A549 (cell line): ENCODE measurements around the gene ZNF853.

Experiments
- BHLHE40 ChIP-seq: IDR thresholded peaks from 2 replicates; pipeline ENCODE4 v1.6.1; 2012; ENCODE audit warnings: low read depth, low read length, inconsistent platforms
- CHD4 ChIP-seq: fragments of 200-600 bp; sonication (generic); IDR thresholded peaks from 2 replicates; pipeline ENCODE4 v1.6.1; 2016; ENCODE audit warnings: antibody characterized with exemption, mild to moderate bottlenecking, borderline replicate concordance
- EHMT2 ChIP-seq: fragments of 200-600 bp; sonication (generic); IDR thresholded peaks from 2 replicates; pipeline ENCODE4 v1.6.1; 2016; ENCODE audit warnings: antibody characterized with exemption, low read depth, mild to moderate bottlenecking, moderate library complexity
- MYC ChIP-seq: IDR thresholded peaks from 2 replicates; pipeline ENCODE4 v1.6.1; 2012; ENCODE audit warnings: mild to moderate bottlenecking, inconsistent platforms, low read length, improper control_type of control experiment, borderline replicate concordance
- POLR2A ChIP-seq: IDR thresholded peaks from 2 replicates; pipeline ENCODE4 v1.6.1; 2012; ENCODE audit warnings: mild to moderate bottlenecking, low read length
- SMC3 ChIP-seq: fragments of >200 bp; sonication (Bioruptor Twin); formaldehyde crosslinking; IDR thresholded peaks from 3 replicates; pipeline ENCODE4 v1.6.1; 2018; ENCODE audit warnings: inconsistent platforms
- TF ChIP-seq, protein P1 (sequence below): fragments of >200 bp; sonication (Bioruptor Twin); formaldehyde crosslinking; IDR thresholded peaks from 3 replicates; pipeline ENCODE4 v1.5.1; 2016
- TF ChIP-seq, protein P2 (sequence below): fragments of 200-600 bp; sonication (generic); IDR thresholded peaks from 2 replicates; pipeline ENCODE4 v1.6.1; 2016; ENCODE audit warnings: antibody characterized with exemption, mild to moderate bottlenecking, moderate library complexity

DNA sequence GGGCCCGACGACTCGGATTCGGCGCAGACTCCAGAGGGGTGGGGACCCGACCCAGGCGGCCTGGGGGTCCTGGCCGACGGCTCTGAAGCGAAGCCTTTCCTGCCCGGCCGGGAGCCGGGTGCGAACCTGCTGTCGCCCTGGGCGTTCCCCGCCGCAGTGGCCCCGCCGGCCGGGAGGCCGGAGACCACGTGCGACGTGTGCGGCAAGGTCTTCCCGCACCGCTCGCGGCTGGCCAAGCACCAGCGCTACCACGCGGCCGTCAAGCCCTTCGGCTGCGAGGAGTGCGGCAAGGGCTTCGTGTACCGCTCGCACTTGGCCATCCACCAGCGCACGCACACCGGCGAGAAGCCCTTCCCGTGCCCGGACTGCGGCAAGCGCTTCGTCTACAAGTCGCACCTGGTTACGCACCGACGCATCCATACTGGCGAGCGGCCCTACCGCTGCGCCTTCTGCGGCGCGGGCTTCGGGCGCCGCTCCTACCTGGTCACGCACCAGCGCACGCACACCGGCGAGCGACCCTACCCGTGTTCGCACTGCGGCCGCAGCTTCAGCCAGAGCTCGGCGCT lies 37.1 kb downstream of the ZNF853 start:
- TF ChIP-seq POLR2A, result no peak
- TF ChIP-seq, protein P1, sequence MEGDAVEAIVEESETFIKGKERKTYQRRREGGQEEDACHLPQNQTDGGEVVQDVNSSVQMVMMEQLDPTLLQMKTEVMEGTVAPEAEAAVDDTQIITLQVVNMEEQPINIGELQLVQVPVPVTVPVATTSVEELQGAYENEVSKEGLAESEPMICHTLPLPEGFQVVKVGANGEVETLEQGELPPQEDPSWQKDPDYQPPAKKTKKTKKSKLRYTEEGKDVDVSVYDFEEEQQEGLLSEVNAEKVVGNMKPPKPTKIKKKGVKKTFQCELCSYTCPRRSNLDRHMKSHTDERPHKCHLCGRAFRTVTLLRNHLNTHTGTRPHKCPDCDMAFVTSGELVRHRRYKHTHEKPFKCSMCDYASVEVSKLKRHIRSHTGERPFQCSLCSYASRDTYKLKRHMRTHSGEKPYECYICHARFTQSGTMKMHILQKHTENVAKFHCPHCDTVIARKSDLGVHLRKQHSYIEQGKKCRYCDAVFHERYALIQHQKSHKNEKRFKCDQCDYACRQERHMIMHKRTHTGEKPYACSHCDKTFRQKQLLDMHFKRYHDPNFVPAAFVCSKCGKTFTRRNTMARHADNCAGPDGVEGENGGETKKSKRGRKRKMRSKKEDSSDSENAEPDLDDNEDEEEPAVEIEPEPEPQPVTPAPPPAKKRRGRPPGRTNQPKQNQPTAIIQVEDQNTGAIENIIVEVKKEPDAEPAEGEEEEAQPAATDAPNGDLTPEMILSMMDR, result no peak
- TF ChIP-seq, protein P2, sequence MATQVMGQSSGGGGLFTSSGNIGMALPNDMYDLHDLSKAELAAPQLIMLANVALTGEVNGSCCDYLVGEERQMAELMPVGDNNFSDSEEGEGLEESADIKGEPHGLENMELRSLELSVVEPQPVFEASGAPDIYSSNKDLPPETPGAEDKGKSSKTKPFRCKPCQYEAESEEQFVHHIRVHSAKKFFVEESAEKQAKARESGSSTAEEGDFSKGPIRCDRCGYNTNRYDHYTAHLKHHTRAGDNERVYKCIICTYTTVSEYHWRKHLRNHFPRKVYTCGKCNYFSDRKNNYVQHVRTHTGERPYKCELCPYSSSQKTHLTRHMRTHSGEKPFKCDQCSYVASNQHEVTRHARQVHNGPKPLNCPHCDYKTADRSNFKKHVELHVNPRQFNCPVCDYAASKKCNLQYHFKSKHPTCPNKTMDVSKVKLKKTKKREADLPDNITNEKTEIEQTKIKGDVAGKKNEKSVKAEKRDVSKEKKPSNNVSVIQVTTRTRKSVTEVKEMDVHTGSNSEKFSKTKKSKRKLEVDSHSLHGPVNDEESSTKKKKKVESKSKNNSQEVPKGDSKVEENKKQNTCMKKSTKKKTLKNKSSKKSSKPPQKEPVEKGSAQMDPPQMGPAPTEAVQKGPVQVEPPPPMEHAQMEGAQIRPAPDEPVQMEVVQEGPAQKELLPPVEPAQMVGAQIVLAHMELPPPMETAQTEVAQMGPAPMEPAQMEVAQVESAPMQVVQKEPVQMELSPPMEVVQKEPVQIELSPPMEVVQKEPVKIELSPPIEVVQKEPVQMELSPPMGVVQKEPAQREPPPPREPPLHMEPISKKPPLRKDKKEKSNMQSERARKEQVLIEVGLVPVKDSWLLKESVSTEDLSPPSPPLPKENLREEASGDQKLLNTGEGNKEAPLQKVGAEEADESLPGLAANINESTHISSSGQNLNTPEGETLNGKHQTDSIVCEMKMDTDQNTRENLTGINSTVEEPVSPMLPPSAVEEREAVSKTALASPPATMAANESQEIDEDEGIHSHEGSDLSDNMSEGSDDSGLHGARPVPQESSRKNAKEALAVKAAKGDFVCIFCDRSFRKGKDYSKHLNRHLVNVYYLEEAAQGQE, result no peak
- TF ChIP-seq EHMT2, result no peak
- TF ChIP-seq CHD4, result no peak
- no peak for TF ChIP-seq MYC
- no peak for TF ChIP-seq BHLHE40
- no peak for TF ChIP-seq SMC3
